Gastroesophageal sphincter (tissue), 3 donors: ENCODE results near the gene HIRA.

Source experiments
- POLR2A ChIP-seq, 2 donors: fragments of 450-650 bp; IDR thresholded peaks; one replicate each; pipeline ENCODE4 v1.6.1; 2017; ENCODE audit warnings: antibody characterized with exemption in 2 of 2, mild to moderate bottlenecking in 2 of 2, moderate library complexity in 1 of 2
- POLR2AphosphoS5 ChIP-seq: sonication (generic); formaldehyde crosslinking; IDR thresholded peaks from one replicate; pipeline ENCODE4 v1.6.1; 2017; ENCODE audit warnings: antibody characterized with exemption
- TF ChIP-seq, protein P1 (sequence below), 4 experiments: fragments of 200-600 bp in 2 of 4; fragments of 450-650 bp in 2 of 4; sonication (generic) in 1 of 4; IDR thresholded peaks; one replicate each; pipeline ENCODE4 v1.5.1; 2017 to 2019; ENCODE audit warnings: antibody characterized with exemption in 4 of 4, mild to moderate bottlenecking in 2 of 4, moderate library complexity in 2 of 4

DNA sequence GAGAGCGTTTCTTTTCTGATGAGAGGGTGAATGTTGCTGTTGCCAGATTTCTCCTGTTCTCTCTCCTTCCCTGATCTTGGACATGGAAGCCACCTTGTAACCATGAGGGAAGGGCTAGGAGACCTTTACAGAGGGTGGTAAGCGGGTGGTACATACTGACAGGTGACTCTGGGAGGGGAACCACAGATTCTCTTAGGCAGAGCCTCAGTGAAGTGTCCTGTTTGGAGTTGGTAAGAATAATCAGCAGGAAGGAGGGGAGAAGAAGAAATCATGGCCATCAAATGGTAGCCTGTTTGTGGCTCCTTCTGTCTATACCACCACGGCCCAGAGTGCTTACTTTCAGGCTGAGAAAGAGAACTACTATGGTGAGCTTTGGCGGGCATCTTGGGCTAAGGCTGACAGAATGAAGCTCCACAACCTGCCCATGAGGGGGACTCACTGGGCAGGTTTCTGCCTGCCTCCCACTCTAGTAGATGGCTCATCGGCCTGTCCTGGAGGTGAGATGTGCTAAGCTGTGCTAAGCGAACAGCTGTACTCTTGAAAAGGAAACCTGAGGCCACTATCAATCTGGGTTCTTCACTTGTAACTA, 84.8 kb downstream of the HIRA start:
- TF ChIP-seq POLR2AphosphoS5 (no peak), POLR2A (IDR thresholded peaks at IDR 0.05) (no peak)
- TF ChIP-seq, protein P1, sequence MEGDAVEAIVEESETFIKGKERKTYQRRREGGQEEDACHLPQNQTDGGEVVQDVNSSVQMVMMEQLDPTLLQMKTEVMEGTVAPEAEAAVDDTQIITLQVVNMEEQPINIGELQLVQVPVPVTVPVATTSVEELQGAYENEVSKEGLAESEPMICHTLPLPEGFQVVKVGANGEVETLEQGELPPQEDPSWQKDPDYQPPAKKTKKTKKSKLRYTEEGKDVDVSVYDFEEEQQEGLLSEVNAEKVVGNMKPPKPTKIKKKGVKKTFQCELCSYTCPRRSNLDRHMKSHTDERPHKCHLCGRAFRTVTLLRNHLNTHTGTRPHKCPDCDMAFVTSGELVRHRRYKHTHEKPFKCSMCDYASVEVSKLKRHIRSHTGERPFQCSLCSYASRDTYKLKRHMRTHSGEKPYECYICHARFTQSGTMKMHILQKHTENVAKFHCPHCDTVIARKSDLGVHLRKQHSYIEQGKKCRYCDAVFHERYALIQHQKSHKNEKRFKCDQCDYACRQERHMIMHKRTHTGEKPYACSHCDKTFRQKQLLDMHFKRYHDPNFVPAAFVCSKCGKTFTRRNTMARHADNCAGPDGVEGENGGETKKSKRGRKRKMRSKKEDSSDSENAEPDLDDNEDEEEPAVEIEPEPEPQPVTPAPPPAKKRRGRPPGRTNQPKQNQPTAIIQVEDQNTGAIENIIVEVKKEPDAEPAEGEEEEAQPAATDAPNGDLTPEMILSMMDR (IDR thresholded peaks at IDR 0.05) = no peak
